ENCODE results near the gene ARF6.
"Not testable (repeated sequence)": the region's sequence is repeated elsewhere in the genome, so short reads cannot be mapped to it uniquely, and the experiment has no call there.

Gene ARF6

DNA sequence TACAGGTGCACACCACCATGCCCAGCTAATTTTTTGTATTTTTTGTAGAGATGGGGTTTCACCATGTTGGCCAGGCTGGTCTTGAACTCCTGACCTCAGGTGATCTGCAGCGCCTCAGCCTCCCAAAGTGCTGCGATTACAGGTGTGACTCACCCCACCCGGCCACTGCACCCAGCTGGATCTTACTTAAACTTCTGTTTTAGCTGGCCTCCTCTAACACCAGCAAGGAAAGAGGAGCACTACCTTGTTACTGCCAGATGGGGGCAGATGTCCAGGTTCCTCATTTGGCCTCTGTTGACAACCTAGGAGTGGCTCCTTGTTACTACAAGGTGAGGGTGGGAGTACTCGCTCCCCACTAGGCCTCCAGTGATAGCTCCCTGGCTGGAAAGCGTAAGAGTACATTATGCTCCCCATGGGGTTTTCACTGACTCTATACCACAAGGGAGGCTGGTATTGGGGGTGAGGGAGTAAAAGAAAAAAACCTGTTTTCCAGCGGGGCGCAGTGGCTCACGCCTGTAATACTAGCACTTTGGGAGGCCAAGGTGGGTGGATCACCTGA is 13.2 kb upstream of the ARF6 start:
- DNase-seq, result peak; percentile 46

- DNase-seq, result no peak
Measured at GRCh38 chr14:49880267-49881064, 12.4 kb upstream of the ARF6 start.

- DNase-seq, result no peak
Measured at GRCh38 chr14:49881350-49882001, 11.4 kb upstream of the ARF6 start.

DNA sequence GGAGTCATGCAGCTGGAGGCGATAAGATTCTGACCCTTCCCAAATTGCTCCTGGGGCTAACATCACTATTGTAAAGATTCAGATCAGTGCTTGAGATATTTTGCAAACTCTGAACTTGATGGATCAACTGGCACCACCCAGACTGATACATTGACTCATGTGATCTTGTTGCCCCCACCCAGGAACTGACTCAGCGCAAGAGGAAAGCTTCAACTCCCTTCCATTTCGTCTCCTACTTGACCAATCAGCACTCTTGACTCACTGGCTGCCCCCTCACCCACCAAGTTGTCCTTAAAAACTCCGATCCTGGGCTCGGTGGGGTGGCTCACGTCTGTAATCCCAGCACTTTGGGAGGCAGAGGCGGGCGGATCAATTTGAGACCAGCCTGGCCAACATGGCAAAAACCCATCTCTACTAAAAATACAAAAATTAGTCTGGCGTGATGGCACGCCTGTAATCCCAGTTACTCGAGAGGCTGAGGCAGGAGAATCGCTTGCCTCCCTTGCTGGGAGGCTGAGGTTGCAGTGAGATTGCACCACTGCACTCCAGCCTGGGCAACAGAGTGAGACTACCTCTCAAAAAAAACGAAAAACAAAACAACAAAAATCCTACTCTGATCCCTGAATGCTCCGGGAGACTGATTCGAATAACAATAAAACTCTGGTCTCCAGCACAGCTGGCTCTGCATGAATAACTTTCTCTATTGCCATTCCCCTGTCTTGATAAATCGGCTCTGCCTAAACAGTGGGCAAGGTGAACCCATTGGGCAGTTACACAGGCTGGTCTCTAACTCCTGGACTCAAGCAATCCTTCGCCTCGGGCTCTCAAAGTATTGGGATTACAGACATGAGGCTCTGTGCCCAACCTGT is 9.8 kb upstream of the ARF6 start:
- no peak for DNase-seq

- DNase-seq, result no peak
Measured at GRCh38 chr14:49886523-49886922, 6.4 kb upstream of the ARF6 start.

GRCh38 chr14:49888293-49888692 is 4.6 kb upstream of the ARF6 start:
- no peak for DNase-seq

GRCh38 chr14:49892301-49892635 is 614 bp upstream of the ARF6 start:
- DNase-seq, result peak; percentile 51

- DNase-seq, result no peak
Measured at GRCh38 chr14:49893309-49894213, 679 bp downstream of the ARF6 start.

- not testable (repeated sequence) for DNase-seq
Measured at GRCh38 chr14:49894214-49895107, 1.6 kb downstream of the ARF6 start.

GRCh38 chr14:49895480-49895879 is 2.6 kb downstream of the ARF6 start:
- DNase-seq, result no peak

GRCh38 chr14:49896272-49896671 is 3.4 kb downstream of the ARF6 start:
- not testable (repeated sequence) for DNase-seq

DNA sequence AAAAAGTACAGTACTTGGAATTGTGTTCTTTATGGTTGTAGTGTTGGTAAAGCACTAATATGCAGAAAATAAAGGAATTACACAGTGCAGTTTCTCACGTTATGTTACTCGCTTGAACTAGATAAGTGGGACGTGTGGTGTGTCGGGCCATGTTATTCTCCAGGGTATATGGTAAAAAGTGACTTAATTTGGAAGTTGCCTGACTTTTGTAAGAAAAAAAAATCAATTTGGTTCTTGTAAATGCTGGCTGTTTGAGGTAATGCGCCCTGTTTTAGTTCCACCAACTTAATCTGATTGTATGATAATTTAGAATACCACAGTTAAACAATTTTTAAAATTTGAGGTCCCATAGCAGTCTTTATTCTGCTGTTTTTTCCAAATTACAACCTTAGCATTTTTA is 4.1 kb downstream of the ARF6 start:
- no peak for DNase-seq

DNA sequence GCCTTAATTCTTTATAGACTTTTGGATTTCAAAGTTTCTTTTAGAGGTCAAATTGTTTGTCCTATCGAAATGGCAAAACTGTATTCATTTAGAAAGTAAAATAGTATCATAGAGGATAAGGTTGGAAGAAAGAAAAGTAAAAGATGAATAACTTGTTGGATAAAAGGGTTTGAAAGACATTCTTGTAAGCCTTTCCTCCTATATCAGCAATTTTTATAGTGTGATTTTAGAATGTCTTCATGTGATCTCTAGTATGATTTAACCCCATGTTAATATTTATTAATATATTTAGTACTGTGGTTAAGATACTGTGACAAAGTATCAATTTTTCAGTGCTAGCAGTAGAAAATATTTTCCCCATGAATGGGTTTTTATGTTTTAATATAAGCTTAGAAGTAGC is 4.5 kb downstream of the ARF6 start:
- no peak for DNase-seq

GRCh38 chr14:49897965-49898364 is 5.1 kb downstream of the ARF6 start:
- no peak for DNase-seq

- no peak for DNase-seq
Measured at GRCh38 chr14:49898485-49898884, 5.6 kb downstream of the ARF6 start.

- no peak for DNase-seq
Measured at GRCh38 chr14:49900973-49901372, 8.1 kb downstream of the ARF6 start.

- not testable (repeated sequence) for DNase-seq
Measured at GRCh38 chr14:49902679-49903246, 9.9 kb downstream of the ARF6 start.

DNA sequence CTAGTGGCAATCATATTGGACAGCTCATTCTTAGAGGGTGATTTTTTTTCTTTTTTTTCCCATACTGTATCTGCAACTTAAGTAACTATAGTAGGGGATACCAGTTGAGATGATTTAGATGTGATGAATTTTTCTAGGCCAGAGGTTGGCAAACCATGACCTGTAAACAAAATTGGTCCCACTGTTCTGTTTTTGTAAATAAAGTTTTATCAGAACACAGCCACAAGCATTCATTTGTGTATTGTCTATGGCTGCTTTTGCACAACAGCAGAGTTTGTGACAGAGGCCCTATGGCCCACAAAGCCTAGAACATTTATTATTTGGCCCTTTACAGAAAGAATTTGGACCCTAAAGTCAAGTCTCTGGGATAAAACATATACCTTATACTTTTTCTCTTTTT is 11.4 kb downstream of the ARF6 start:
- DNase-seq, result no peak

- DNase-seq, result no peak
Measured at GRCh38 chr14:49905989-49906388, 13.1 kb downstream of the ARF6 start.

GRCh38 chr14:49907186-49907585 is 14.3 kb downstream of the ARF6 start:
- DNase-seq, result no peak

GRCh38 chr14:49908433-49908782 is 15.5 kb downstream of the ARF6 start:
- no peak for DNase-seq
